GM18909 (cell line): ENCODE results near the gene KLF2.

ENCODE experiments used
- ATAC-seq: cut with Tn5 transposase; IDR thresholded peaks from one replicate; pipeline ENCODE4 v1.9.1; 2021; ENCODE audit warnings: mild to moderate bottlenecking; ENCODE audit not compliant: unreplicated experiment, poor library complexity

The KLF2 gene

GRCh38 chr19:16306728-16307402 is 17.8 kb upstream of the KLF2 start:
- no peak for ATAC-seq

DNA sequence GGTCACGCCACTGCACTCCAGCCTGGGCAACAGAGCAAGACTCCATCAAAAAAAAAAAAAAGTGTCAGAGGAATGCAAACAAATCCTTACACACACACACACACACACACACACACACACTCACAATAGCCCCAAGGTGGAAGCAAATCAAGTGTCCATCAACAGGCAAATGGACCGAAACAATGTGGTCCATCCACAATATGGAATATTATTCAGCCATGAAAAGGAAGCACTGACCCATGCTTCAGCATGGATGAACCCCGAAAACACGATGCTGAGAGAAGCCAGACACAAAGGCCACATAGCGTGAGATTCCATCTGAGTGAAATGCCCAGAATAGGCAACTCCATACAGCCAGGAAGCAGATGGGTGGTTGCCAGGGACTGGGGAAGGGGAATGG is 16.5 kb upstream of the KLF2 start:
- no peak for ATAC-seq

DNA sequence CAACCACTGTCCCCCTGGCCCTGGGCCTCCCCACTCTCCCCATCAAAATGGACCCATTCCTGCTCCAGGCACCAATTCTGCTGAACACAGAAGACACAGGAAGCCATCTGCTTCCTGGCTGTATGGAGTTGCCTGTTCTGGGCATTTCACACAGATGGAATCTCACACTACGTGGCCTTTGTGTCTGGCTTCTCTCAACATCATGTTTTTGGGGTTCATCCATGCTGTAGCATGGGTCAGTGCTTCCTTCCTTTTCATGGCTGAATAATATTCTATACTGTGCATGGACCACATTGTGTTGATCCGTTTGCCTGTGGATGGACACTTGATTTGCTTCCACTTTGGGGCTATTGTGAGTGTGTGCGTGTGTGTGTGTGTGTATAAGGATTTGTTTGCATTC is 15.0 kb upstream of the KLF2 start:
- no peak for ATAC-seq

- ATAC-seq = no peak
Measured at GRCh38 chr19:16315825-16316505, 8.7 kb upstream of the KLF2 start.

DNA sequence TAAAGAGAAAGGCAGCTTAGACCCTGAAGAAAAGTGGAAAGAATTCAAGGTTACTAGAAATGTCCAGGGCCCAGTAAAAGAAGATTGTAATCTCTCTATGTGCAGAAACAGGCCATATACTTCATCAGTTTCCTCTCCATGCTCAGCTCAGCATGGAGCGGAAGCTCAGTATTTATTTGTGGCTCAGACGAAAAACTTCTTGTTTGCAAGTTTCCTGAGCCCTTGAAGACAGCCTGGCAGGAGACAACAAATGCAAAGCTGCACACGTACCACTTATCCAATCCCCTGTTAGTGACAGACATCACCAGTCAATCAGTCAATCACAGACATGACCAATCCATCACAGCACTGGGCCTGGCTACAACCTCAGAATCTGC is 8.1 kb upstream of the KLF2 start:
- no peak for ATAC-seq

GRCh38 chr19:16319481-16319880 is 5.1 kb upstream of the KLF2 start:
- ATAC-seq = no peak

- ATAC-seq = no peak
Measured at GRCh38 chr19:16320987-16321386, 3.6 kb upstream of the KLF2 start.

- peak; percentile 8 for ATAC-seq
Measured at GRCh38 chr19:16325161-16325527, 518 bp downstream of the KLF2 start.

- no peak for ATAC-seq
Measured at GRCh38 chr19:16325641-16326400, 1.2 kb downstream of the KLF2 start.

GRCh38 chr19:16326401-16327168 is 2.0 kb downstream of the KLF2 start:
- ATAC-seq = no peak

DNA sequence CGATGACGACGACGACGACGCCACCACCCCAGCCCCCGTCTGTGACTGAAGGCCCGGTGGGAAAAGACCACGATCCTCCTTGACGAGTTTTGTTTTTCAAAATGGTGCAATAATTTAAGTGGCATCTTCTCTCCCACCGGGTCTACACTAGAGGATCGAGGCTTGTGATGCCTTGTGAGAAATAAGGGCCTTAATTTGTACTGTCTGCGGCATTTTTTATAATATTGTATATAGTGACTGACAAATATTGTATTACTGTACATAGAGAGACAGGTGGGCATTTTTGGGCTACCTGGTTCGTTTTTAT is 2.5 kb downstream of the KLF2 start:
- no peak for ATAC-seq

GRCh38 chr19:16327501-16327900 is 2.9 kb downstream of the KLF2 start:
- ATAC-seq = no peak

GRCh38 chr19:16327911-16328823 is 3.5 kb downstream of the KLF2 start:
- no peak for ATAC-seq

DNA sequence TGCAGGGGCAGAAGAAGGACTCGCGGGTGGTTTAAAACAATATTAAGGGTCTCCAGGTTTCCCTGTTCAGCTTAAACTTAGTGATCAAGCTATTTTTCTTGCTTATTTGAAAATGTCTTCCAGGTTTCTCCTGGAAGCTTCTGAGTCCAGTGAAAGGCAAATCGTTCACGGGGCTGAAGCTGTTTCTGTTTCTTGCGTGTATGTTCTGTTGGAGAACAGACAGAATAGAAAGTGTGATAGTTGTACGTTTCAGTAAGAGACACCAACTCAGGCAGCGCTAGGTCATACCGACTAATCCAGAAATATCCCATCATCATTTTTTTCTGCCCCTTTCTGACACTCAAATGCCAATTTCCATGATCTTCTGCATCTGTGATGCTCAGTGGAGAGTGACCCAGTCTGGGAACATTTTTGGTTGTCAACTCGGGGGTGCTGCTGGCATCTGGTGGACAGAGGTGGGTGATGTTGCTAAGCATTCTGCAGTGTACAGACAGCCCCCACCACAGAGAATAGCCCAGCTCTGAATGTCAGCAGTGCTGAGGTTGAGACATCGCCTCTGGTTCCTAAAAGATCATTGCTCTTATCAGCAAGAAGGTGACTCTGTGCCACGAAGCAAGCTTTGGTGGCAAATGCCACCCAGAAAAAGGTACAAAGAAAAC is 4.3 kb downstream of the KLF2 start:
- no peak for ATAC-seq

DNA sequence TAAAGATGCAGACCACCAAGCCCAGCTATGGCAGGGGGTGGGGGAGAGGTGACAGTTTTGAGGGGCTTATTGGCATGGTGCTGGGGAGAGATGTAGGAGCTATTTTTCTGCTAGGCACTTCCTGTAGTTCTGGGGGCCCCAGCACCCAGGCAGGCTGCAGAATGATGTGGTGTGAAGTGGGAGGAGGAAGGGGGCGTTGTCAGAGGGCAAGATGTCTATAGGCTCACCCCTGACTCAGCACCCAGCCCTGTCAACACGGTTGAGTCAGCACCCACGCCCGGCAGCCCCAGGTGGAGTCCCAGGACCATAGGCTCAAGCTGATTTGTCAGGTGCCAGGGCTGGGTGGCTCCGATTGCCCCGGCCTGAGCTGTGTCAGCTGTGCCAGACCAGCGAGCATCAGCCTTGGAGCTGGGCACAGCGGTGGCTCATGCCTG is 5.8 kb downstream of the KLF2 start:
- ATAC-seq = no peak

DNA sequence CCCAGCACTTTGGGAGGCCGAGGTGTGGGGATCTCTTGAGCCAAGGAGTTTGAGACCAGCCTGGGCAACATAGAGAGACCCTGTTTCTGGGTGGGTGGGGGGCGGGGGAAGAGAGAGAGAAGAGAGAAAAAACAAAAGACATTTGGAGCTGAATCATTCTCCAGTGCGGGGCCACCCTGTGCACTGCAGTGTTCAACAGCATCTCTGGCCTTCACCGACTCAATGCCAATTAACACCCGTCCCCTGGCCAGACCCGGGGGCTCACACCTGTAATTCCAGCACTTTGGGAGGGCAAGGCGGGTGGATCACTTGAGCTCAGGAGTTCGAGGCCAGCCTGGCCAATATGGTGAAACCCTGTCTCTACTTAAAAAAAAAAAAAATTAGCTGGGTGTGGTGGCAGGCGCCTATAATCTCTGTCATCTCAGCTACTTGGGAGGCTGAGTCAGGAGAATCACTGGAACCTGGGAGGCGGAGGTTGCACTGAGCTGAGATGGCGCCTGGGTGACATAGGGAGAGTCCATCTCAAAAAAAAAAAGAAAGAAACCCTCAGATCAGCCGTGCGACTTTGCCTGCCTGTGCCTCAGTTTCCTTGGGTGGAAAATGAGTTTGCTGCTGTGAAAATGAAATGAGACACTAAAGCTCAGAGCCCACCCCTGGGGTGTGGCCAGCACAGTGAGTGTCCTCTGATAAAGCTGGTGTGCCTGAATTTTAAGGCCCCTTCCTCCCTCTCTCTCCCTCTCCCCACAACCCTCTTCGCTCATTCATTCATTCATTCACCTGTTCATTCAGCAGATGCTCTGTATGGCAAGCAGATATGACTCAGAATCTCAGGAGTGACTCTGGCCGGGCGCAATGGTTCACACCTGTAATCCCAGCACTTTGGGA is 6.4 kb downstream of the KLF2 start:
- ATAC-seq = no peak

- ATAC-seq = no peak
Measured at GRCh38 chr19:16333001-16333586, 8.5 kb downstream of the KLF2 start.

DNA sequence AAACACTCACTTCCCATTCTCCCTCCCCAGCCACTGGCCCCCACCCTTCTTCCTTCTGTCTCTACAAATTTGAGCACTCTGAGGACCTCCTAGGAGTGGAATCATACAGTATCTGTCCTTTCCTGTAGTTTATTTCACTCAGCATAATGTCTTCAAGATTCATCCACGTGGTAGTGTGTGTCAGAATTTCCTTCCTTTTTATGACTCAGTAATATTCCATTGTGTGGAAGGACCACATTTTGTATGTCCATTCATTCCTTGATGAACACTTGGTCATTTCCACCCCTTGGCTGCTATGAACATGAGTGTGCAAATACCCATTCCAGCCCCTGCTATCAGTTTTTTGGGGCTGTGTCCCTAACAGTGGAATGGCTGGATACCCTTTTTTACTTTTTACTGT is 9.8 kb downstream of the KLF2 start:
- no peak for ATAC-seq
